ENCODE results near the gene CD2. TPM values are rescaled to one million over a fixed set of nuclear protein-coding genes. Genes with fewer than 3 reads are reported as not detected.

Gene CD2
- total RNA-seq, 1 donor from 2014 or later = not detected

DNA sequence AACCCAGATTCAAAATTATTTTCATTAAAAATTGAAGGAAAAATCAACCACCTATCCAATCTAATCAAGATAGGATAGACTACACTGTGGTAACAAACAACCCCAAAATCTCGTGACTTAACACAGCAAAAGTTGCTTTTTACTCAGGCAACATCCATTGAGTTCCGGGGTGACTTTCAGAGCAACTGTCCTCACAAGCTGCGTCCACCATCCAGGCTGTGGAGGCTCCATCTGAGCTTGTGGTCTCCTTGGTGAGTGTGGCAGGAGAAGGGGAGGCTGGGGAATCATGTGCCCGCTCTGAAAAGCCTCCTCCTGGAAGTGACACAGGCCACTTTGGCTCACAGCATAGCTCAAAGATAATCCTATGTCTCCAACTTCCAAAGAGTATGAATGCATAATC lies 52.4 kb downstream of the CD2 start:
- Mint-ChIP-seq H3K36me3 (ENCODE audit: insufficient read depth) (no peaks in the 10 kb centered on the region), H3K27me3 (peaks cover 8% of the 10 kb centered on the region), H3K4me3 (ENCODE audit: low read depth) (no peak overlapping the region), H3K9me3 (ENCODE audit: low read depth) (peaks cover 1% of the 10 kb centered on the region), H3K27ac (no peak overlapping the region), H3K4me1 (ENCODE audit: low read depth) (peaks cover 5% of the 10 kb centered on the region)
- DNase-seq (ENCODE audit: low spot score, unreplicated experiment) = no peak
- TF ChIP-seq CTCF (IDR thresholded peaks at IDR 0.05; ENCODE audit: unreplicated experiment) = no peak

GRCh38 chr1:116807394-116808199 lies 53.4 kb downstream of the CD2 start:
- H3K4me3 Mint-ChIP-seq (ENCODE audit: low read depth) = no peak overlapping the region
- H3K27me3 Mint-ChIP-seq = peaks cover 8% of the 10 kb centered on the region
- H3K4me1 Mint-ChIP-seq (ENCODE audit: low read depth) = peaks cover 5% of the 10 kb centered on the region
- no peaks in the 10 kb centered on the region for H3K36me3 Mint-ChIP-seq (ENCODE audit: insufficient read depth)
- no peak for TF ChIP-seq CTCF (IDR thresholded peaks at IDR 0.05; ENCODE audit: unreplicated experiment)
- peaks cover 9% of the 10 kb centered on the region for H3K9me3 Mint-ChIP-seq (ENCODE audit: low read depth)
- no peak for DNase-seq (ENCODE audit: low spot score, unreplicated experiment)
- no peak overlapping the region for H3K27ac Mint-ChIP-seq

DNA sequence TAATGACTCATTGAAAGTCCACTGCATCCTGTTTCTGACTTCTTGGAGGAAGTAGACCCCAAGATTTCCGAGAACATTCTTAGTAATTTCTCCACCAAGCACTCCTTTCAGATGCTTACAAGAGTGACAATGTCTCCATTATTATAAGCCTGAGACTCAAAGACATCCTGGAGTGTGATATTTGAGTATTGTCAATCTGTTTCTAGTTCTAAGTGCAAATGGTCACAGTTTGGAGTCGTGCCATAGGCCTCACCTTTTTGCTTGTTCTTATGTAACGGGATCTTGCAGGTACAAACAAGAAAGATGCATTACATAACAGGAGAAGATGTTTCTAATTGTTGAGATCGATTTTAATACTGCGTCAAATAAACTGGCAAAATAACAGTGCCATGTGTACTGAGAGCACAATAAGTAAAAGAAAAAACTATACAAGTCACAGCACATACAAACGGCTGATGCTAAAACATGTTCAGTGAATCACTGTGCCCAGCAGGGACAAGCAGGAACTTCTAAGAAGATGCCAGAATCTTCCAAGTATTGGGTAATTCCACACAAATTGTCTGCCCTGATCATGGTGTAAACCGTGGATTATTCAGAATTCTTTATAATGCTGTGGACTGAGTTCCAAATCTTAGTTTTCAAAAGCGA lies 54.1 kb downstream of the CD2 start:
- Mint-ChIP-seq H3K9me3 (ENCODE audit: low read depth) (peaks cover 12% of the 10 kb centered on the region), H3K27ac (no peak overlapping the region), H3K4me1 (ENCODE audit: low read depth) (peaks cover 5% of the 10 kb centered on the region), H3K4me3 (ENCODE audit: low read depth) (no peak overlapping the region), H3K36me3 (ENCODE audit: insufficient read depth) (no peaks in the 10 kb centered on the region), H3K27me3 (peaks cover 8% of the 10 kb centered on the region)
- no peak for TF ChIP-seq CTCF (IDR thresholded peaks at IDR 0.05; ENCODE audit: unreplicated experiment)
- DNase-seq (ENCODE audit: low spot score, unreplicated experiment) = no peak

DNA sequence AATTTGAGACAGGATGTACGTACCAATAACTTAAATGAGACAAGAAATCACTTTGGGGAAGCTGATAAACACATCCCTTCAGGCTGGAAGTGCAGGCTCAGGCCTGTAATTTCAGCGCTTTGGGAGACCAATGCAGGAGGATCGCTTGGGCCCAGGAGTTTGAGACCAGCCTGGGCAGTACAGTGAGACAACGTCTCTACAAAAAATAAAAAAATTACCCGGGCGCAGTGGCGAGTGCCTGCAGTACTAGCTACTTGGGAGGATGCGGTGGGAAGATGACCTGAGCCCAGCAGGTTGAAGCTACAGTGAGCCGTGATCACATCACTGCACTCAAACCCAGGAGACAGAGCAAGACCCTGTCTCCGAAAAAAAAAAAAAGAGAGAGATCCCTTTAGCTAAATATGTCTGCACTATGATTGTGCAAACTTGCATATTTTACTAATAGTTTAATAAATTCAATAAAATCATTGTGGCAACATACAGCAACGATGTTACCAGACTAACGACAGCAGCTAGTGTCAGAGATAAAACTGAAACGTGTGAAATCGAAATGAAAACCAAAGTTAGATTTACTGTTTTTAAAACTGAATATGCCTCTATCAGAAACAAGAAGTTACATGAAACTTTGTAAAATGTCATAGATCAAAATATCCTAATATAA lies 54.7 kb downstream of the CD2 start:
- H3K27me3 Mint-ChIP-seq = peaks cover 8% of the 10 kb centered on the region
- TF ChIP-seq CTCF (IDR thresholded peaks at IDR 0.05; ENCODE audit: unreplicated experiment) = no peak
- peaks cover 12% of the 10 kb centered on the region for H3K9me3 Mint-ChIP-seq (ENCODE audit: low read depth)
- DNase-seq (ENCODE audit: low spot score, unreplicated experiment) = no peak
- H3K4me1 Mint-ChIP-seq (ENCODE audit: low read depth) = peaks cover 5% of the 10 kb centered on the region
- H3K36me3 Mint-ChIP-seq (ENCODE audit: insufficient read depth) = no peaks in the 10 kb centered on the region
- no peak overlapping the region for H3K4me3 Mint-ChIP-seq (ENCODE audit: low read depth)
- H3K27ac Mint-ChIP-seq = no peak overlapping the region

DNA sequence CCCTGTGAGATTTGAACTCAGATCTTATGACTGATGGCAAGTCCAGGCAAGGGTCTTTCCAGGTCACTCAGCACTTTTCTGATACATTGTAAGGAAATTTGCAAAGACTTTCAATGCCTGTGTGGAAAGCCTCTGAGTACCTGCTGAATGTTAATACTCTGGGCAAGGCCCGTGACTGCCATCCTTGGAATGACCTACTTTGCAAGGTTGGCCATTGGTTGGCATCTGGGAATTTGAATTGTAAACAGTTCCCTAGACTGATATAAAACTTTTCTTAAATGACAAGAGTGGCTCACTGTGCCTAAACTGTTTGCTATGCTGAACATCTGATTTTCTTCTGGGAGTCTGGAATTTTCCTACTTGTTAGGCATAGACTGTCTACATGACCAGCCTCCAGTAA lies 57.1 kb downstream of the CD2 start:
- H3K36me3 Mint-ChIP-seq (ENCODE audit: insufficient read depth) = no peaks in the 10 kb centered on the region
- peaks cover 12% of the 10 kb centered on the region for H3K9me3 Mint-ChIP-seq (ENCODE audit: low read depth)
- peaks cover 5% of the 10 kb centered on the region for H3K4me1 Mint-ChIP-seq (ENCODE audit: low read depth)
- H3K27ac Mint-ChIP-seq = no peak overlapping the region
- H3K27me3 Mint-ChIP-seq = no peaks in the 10 kb centered on the region
- no peak for TF ChIP-seq CTCF (IDR thresholded peaks at IDR 0.05; ENCODE audit: unreplicated experiment)
- no peak for DNase-seq (ENCODE audit: low spot score, unreplicated experiment)
- no peak overlapping the region for H3K4me3 Mint-ChIP-seq (ENCODE audit: low read depth)

Data from progenitor cell of endocrine pancreas (in vitro differentiated cells).